Measurements from ENCODE around the gene P3H3.
A peak's percentile ranks its signal among the peaks of the same experiment; 100 is the strongest.

GRCh38 chr12:6872073-6873048, 44.2 kb downstream of the P3H3 start:
- TF ChIP-seq CTCF (IDR thresholded peaks at IDR 0.05; ENCODE audit: low read depth, low read length): peak; percentile 79
- no peak for TF ChIP-seq EZH2phosphoT487 (IDR thresholded peaks at IDR 0.05; ENCODE audit: low read depth)

Measured in OCI-LY3 (cell line).